Suprapubic skin (tissue), 3 donors: Measurements from ENCODE around the gene FBXW9.

Experiments used
- CTCF ChIP-seq, 2 donors: fragments of 200-600 bp in 1 of 2; fragments of 450-650 bp in 1 of 2; sonication (generic) in 1 of 2; IDR thresholded peaks; one replicate each; pipeline ENCODE4 v1.5.1; 2016 to 2019; ENCODE audit warnings: antibody characterized with exemption in 2 of 2, mild to moderate bottlenecking in 1 of 2, moderate library complexity in 1 of 2
- EP300 ChIP-seq: sonication (generic); formaldehyde crosslinking; IDR thresholded peaks from one replicate; pipeline ENCODE4 v1.6.1; 2017; ENCODE audit warnings: antibody characterized with exemption
- POLR2A ChIP-seq, 2 donors: fragments of 450-650 bp; IDR thresholded peaks; one replicate each; pipeline ENCODE4 v1.6.1; 2017; ENCODE audit warnings: antibody characterized with exemption in 2 of 2, mild to moderate bottlenecking in 2 of 2, moderate library complexity in 2 of 2

GRCh38 chr19:12639901-12640613, 56.4 kb downstream of the FBXW9 start:
- TF ChIP-seq CTCF (IDR thresholded peaks at IDR 0.05) (peak; percentile 37 to 77), POLR2A (IDR thresholded peaks at IDR 0.05) (no peak), EP300 (no peak)
